ENCODE results near the gene MVK.

DNA sequence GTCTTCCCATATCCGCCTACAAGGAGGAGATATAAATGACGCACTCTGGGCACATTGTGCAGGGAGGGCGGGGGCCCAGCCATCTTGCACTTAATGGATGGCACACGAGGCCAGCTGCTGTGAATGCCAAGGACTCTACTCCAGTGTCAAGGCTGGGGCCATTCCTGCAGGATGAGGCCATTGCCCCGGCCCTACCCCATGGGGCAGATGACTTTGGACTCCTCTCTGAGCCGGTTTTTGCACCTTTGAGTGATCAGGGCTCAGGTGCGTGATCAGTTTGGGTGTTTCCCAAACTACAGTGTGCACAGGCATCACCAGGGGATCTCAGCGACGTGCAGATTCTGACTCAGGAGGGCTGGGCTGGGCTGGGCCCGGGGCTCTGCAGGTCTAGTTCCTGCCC lies 16.4 kb upstream of the MVK start:
- TF ChIP-seq, protein P1, sequence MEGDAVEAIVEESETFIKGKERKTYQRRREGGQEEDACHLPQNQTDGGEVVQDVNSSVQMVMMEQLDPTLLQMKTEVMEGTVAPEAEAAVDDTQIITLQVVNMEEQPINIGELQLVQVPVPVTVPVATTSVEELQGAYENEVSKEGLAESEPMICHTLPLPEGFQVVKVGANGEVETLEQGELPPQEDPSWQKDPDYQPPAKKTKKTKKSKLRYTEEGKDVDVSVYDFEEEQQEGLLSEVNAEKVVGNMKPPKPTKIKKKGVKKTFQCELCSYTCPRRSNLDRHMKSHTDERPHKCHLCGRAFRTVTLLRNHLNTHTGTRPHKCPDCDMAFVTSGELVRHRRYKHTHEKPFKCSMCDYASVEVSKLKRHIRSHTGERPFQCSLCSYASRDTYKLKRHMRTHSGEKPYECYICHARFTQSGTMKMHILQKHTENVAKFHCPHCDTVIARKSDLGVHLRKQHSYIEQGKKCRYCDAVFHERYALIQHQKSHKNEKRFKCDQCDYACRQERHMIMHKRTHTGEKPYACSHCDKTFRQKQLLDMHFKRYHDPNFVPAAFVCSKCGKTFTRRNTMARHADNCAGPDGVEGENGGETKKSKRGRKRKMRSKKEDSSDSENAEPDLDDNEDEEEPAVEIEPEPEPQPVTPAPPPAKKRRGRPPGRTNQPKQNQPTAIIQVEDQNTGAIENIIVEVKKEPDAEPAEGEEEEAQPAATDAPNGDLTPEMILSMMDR (IDR thresholded peaks at IDR 0.05) = no peak
- TF ChIP-seq POLR2A (IDR thresholded peaks at IDR 0.05) = no peak
- TF ChIP-seq EP300 (IDR thresholded peaks at IDR 0.05) = no peak
- TF ChIP-seq POLR2AphosphoS5 (IDR thresholded peaks at IDR 0.05) = no peak

Data from stomach (tissue), 4 donors.